ENCODE measurements around the gene RNU6-1.

The RNU6-1 gene

GRCh38 chr15:67839929-67840748 lies at the start of gene RNU6-1:
TSS of gene RNU6-1 (minus strand) at chr15:67840045.
- TF ChIP-seq, protein P1, sequence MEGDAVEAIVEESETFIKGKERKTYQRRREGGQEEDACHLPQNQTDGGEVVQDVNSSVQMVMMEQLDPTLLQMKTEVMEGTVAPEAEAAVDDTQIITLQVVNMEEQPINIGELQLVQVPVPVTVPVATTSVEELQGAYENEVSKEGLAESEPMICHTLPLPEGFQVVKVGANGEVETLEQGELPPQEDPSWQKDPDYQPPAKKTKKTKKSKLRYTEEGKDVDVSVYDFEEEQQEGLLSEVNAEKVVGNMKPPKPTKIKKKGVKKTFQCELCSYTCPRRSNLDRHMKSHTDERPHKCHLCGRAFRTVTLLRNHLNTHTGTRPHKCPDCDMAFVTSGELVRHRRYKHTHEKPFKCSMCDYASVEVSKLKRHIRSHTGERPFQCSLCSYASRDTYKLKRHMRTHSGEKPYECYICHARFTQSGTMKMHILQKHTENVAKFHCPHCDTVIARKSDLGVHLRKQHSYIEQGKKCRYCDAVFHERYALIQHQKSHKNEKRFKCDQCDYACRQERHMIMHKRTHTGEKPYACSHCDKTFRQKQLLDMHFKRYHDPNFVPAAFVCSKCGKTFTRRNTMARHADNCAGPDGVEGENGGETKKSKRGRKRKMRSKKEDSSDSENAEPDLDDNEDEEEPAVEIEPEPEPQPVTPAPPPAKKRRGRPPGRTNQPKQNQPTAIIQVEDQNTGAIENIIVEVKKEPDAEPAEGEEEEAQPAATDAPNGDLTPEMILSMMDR (IDR thresholded peaks at IDR 0.05), result no peak

DNA sequence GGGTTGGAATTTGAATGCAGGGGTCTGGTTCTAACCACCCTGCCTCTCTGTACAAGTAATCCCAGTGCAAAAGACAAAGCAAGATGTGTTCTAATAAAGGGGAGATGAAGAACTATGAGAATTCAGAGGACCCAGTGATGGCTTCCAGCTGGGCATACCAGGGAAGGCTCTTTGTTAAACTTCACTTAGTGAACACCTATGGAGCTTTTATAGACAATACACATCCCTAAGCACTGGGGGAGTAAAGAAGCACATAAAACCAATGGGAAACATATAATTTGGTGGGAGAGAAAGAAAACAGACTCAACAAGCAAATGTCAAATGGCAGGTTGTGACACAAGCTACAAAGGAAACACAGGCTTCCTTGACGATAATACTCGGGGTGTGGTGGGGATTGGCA lies 47.9 kb upstream of the RNU6-1 start:
- TF ChIP-seq, protein P1 (IDR thresholded peaks at IDR 0.05), result no peak

DNA sequence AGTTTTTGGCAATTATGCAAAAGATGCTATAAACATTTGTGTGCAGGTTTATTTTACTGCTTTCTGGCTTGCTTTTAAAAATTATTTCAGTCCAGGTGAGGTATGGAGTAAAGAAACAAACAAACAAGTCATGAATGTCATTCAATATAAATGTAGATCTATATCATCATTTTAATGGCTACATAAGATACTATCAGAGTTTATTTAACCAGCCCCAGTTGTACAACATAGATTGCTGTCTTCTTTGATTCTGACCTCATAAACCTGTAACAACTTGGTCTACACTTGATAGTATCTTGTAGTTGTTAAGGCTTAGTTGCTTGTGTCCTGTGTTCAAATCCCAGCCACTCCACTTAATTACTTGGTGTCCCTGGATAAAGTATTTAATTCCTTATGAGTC lies 46.0 kb upstream of the RNU6-1 start:
- TF ChIP-seq, protein P1 (IDR thresholded peaks at IDR 0.05), result no peak

DNA sequence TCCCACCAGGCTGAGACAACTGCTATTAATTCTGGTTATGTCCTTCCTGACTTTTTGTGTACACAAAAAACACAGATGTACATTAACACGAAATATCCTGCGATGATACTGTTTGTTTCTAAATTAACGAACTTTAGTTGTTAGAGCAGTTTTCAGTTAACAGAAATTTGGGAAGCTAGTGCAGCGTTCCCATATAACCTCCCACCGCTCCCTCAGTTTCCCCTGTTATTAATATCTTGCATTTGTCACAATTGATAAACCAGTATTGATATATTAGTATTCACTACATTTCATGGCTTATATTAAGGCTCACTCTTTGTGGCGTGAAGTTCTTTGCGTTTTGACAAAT lies 45.3 kb upstream of the RNU6-1 start:
- TF ChIP-seq, protein P1 (IDR thresholded peaks at IDR 0.05), result no peak

GRCh38 chr15:67884514-67885174 lies 44.8 kb upstream of the RNU6-1 start:
- TF ChIP-seq, protein P1 (IDR thresholded peaks at IDR 0.05), result no peak

- TF ChIP-seq, protein P1 (IDR thresholded peaks at IDR 0.05), result no peak
Observed at GRCh38 chr15:67884009-67884408, 44.2 kb upstream of the RNU6-1 start.

DNA sequence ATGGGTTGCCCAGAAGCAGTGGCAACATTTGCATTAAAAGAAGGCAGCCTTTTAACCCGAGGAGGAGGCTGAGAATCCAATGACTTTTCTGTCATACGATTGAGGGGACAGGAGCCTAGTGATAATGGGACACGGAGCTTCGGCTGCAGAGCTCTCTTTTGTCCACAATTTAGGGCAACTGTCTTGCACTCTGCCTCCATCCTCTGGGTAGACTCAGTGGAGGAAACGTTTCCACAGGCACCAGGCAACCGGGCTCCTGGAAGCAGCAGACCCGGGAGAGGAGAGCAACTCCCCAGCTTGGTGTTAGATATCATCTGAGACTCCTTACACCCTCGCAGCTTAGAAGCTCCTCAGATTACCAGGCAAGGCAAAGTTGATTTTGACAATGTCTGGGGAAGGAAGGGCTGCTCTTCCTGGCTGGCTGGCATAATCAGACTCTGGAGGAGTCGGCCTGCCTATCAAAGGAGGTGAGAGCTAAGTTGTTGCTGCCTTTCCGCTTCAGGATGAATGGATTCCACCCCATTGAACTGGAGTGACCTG lies 43.5 kb upstream of the RNU6-1 start:
- TF ChIP-seq, protein P1 (IDR thresholded peaks at IDR 0.05), result no peak
